ENCODE data around the gene ARID3A.

DNA sequence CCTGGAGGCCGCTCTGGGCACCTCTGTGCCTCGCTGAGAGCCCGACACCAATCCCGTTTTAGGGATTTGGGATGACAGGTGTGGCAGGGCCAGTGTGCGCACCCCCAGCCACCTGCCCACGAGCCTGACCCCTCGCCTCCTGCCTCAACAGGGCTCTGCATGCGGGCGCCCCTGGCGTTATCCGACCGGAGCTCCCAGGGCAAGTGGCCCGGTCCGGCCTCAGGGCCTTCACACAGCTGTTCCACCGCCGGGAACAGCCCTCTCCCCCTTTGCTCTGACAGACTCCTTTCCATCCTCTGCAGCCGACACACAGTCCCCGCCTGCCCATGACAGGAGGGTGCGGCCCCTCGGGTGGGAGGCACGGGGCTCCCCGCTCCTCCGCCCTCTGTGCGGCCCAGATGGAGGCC is 51.2 kb downstream of the ARID3A start:
- TF ChIP-seq CTCF (conservative IDR thresholded peaks at IDR 0.05; ENCODE audit: low read length), result no peak
- no peak for TF ChIP-seq EZH2phosphoT487 (IDR thresholded peaks at IDR 0.05; ENCODE audit: borderline replicate concordance)

Data from Loucy (cell line).